RWPE2 (cell line): ENCODE results near the gene FAM227A.
"Not testable (repeated sequence)": the region's sequence is repeated elsewhere in the genome, so short reads cannot be mapped to it uniquely, and the experiment has no call there.

Experiments
- ATAC-seq: fragments of 200-7000 bp; cut with Tn5 transposase; 3 replicates; pipeline ENCODE4 v1.9.1; 2021; ENCODE audit warnings: low read depth
- DNase-seq: peaks from one replicate; pipeline ENCODE4 v3.0.0-alpha.2; 2020; ENCODE audit warnings: low spot score
- H3K27ac ChIP-seq: fragments of 450-650 bp; 2 replicates; pipeline ENCODE4 v1.5.1; 2017; ENCODE audit warnings: mild to moderate bottlenecking; ENCODE audit not compliant: poor library complexity, severe bottlenecking
- H3K27me3 ChIP-seq: fragments of 250-450 bp; sonication (Bioruptor Pico); 2 replicates; pipeline ENCODE4 v1.5.1; 2021; ENCODE audit warnings: mild to moderate bottlenecking, moderate library complexity; ENCODE audit not compliant: insufficient read depth, poor library complexity, severe bottlenecking
- H3K36me3 ChIP-seq: fragments of 250-450 bp; sonication (Bioruptor Pico); 2 replicates; pipeline ENCODE4 v1.5.1; 2020; ENCODE audit warnings: low read depth, mild to moderate bottlenecking, moderate library complexity
- H3K4me1 ChIP-seq: fragments of 250-450 bp; sonication (Bioruptor Pico); 2 replicates; pipeline ENCODE4 v1.5.1; 2021; ENCODE audit warnings: mild to moderate bottlenecking, moderate library complexity; ENCODE audit not compliant: insufficient read depth, poor library complexity, severe bottlenecking
- H3K4me3 ChIP-seq: fragments of 250-450 bp; sonication (Bioruptor Pico); 2 replicates; pipeline ENCODE4 v1.5.1; 2021; ENCODE audit warnings: mild to moderate bottlenecking, moderate library complexity; ENCODE audit not compliant: severe bottlenecking
- H3K9me3 ChIP-seq: fragments of 250-450 bp; sonication (Bioruptor Pico); 2 replicates; pipeline ENCODE4 v1.5.1; 2021; ENCODE audit warnings: mild to moderate bottlenecking, moderate library complexity; ENCODE audit not compliant: severe bottlenecking
- CTCF ChIP-seq: fragments of 450-650 bp; IDR thresholded peaks from one replicate; pipeline ENCODE4 v1.5.1; 2017; ENCODE audit warnings: mild to moderate bottlenecking, moderate library complexity; ENCODE audit not compliant: poor library complexity, severe bottlenecking

FAM227A gene

GRCh38 chr22:38623351-38623750, 32.8 kb downstream of the FAM227A start:
- no peak for ATAC-seq
- H3K4me3 ChIP-seq, result no peak overlapping the region
- no peaks in the 10 kb centered on the region for H3K4me1 ChIP-seq
- H3K36me3 ChIP-seq, result no peaks in the 10 kb centered on the region
- H3K27ac ChIP-seq, result no peak overlapping the region
- TF ChIP-seq CTCF, result no peak
- no peaks in the 10 kb centered on the region for H3K9me3 ChIP-seq
- DNase-seq, result no peak
- no peaks in the 10 kb centered on the region for H3K27me3 ChIP-seq

GRCh38 chr22:38618682-38619081, 37.5 kb downstream of the FAM227A start:
- H3K4me1 ChIP-seq, result no peaks in the 10 kb centered on the region
- no peak overlapping the region for H3K27ac ChIP-seq
- no peaks in the 10 kb centered on the region for H3K9me3 ChIP-seq
- TF ChIP-seq CTCF, result no peak
- no peaks in the 10 kb centered on the region for H3K36me3 ChIP-seq
- no peak for DNase-seq
- no peaks in the 10 kb centered on the region for H3K27me3 ChIP-seq
- ATAC-seq, result no peak
- no peak overlapping the region for H3K4me3 ChIP-seq

GRCh38 chr22:38618258-38618657, 37.9 kb downstream of the FAM227A start:
- ATAC-seq (no peak), DNase-seq (no peak)
- Histone ChIP-seq H3K9me3 (no peaks in the 10 kb centered on the region), H3K27me3 (no peaks in the 10 kb centered on the region), H3K4me3 (no peak overlapping the region), H3K36me3 (no peaks in the 10 kb centered on the region), H3K4me1 (no peaks in the 10 kb centered on the region), H3K27ac (no peak overlapping the region)
- TF ChIP-seq CTCF, result no peak

GRCh38 chr22:38615064-38615405, 41.2 kb downstream of the FAM227A start:
- H3K9me3 ChIP-seq, H3K4me1 ChIP-seq, DNase-seq, H3K27me3 ChIP-seq, H3K27ac ChIP-seq, ATAC-seq, H3K4me3 ChIP-seq, H3K36me3 ChIP-seq: not testable (repeated sequence)

- Histone ChIP-seq H3K36me3 (no peaks in the 10 kb centered on the region), H3K4me1 (no peaks in the 10 kb centered on the region), H3K27ac (no peak overlapping the region), H3K27me3 (no peaks in the 10 kb centered on the region), H3K9me3 (no peaks in the 10 kb centered on the region), H3K4me3 (no peak overlapping the region)
- TF ChIP-seq CTCF, result no peak
- DNase-seq (no peak), ATAC-seq (no peak)
Observed at GRCh38 chr22:38614332-38615063, 41.7 kb downstream of the FAM227A start.
